GM19099 (cell line): ENCODE results near the gene TMEM54.

Source experiments
- POLR2A ChIP-seq: IDR thresholded peaks from 3 replicates; pipeline ENCODE4 v1.6.1; 2011; ENCODE audit warnings: low read depth; ENCODE audit not compliant: insufficient read length; ENCODE audit errors: extremely low read depth

Gene TMEM54

DNA sequence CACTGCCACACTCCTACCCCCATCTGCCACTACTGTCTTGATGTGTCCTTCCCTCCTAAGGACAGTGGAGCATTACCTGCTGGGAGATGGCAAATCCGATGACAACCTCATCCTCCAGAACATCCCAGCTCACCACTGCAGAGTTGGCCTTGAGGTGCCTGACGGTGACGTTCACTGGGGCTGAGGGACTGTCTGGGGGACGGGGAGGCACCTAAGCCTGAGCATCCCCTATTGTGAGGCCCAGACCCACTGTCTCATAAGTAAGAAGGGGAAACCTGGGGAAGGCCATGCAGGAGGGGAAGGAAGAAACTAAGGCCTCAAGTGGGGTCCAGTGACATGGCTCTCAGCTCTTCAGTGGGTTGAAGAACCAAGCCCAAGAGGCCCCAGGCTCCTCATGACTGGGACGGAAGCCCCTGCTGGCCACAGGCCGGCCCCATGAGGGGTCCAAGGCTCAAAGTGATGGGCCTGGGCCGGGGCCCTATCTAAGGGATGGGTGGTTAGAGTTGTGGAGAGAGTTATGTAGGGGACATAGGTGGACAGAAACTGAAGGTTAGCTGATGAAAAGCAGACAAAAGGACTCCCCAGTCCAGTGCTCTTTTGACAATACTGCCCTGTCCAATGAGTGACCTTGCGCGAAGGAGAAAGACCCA lies 32.3 kb downstream of the TMEM54 start:
- TF ChIP-seq POLR2A = no peak

DNA sequence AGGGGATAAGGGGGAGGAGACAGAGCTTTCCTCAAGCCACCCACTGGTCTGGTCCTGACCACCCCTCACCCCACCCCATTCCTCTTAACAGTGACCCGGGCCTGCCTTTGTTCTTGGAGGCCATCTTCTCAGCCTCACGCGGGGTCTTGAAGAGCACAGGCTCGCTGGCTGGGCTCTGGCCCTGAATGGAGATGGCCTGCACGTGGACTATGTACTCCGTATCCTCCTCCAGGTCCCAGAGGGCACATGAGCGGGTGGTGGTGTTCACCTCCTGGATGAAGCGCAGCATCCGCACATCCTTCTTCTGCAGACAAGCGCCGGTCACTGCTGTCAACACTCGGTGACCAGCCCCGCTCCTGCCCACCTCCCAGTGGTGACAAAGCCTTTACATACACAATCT lies 33.1 kb downstream of the TMEM54 start:
- TF ChIP-seq POLR2A = no peak

DNA sequence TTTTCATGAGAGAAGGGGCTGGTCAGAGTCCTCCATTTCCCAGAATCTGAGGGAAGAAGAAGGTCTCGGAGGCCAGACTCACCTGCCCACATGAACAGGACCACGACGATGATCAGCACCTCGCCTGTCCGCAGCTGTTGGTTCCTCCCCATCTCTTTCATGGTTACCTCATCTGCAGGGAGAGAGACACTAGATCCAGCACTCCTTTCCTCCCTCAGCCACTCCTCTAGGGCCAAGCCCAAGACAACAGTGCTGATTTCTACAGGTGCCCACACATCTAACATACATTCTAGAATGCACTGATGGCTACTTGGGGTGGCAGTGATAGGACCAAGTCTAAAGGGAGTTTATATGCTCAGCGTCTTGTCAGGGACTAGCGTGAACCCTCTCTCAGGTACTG lies 33.5 kb downstream of the TMEM54 start:
- TF ChIP-seq POLR2A = no peak

DNA sequence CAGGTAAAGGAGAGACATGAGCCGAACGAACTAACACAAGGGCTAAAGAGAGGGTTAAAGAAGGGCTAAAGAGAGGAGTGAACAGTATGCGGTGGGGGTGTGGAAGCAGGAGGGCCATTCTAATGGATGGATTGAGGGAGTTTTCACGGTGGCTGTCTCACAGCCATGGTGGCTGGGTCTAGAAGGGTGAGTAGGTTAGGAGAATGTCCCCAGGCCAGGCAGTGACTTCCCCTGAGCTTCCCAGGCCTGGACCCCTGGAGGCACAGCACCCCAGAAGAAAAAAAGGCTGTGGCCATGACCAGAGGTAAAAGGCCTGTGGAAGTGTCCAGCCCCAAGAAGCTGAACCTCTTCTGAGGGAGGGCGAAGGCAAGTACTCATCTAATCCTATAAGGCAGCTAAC lies 34.0 kb downstream of the TMEM54 start:
- TF ChIP-seq POLR2A = no peak

DNA sequence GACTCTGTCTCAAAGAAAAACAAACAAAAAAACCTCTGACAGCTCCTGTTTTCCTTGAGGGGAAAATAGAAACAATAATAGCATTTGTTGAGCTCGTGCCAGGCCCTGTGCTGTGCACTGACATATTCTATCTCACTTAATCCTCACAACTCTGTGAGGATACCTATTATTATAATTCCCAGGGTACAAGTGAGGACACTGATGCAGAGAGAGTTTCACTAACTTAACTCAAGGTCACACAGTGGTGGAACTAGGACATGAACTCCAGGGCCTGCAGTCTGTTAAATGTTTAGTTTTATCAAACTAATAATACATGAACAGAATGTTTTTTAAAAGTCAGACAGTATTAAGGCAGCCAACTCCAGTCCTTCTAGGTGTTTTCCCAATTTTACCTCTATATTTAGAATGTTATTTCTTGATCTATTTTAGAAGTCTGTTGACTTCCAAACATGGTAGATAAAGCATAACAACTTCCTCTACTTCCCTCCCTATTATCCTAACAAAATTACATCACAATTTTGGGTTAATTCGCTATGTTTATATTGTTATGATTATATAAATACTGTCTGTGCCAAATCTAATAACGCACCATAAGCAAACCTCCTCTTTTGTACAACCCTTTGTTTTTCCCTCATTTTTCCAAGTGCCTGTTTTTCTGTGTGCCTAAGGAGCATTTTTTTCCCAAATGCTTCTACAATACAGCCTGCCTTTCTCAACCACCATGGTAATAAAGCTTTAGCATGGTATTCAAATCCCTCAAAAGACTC lies 35.4 kb downstream of the TMEM54 start:
- no peak for TF ChIP-seq POLR2A

DNA sequence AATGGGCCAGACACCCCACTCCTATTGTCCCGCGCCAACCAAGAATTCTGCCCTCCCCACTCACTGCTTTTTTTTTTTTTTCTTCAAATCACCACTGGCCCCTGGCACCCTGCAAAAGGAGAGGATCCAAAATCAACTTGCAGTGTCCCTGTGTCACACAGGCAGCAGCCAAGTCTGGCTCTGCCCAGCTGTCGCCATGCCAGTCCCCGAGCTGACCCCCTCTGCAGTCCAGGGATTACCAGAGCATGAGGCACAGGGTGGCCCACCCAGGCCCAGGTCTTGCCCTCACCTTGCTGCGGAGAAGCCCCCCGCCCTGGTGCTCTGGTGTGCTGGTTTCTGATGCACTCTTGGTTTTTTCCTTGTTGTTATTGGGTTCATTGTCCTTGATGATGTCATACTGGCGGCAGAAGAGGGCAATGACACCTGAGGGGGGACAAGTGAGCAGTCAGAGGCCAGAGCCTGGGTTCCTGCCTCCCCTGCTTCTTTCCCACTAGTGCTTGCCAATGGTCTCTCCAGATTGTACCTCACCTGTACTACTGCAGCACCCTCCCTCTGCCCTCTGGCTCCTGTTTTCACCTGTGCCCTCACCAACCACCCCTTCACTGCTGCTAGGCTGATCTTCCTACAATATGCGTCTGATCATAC lies 36.7 kb downstream of the TMEM54 start:
- TF ChIP-seq POLR2A = no peak

DNA sequence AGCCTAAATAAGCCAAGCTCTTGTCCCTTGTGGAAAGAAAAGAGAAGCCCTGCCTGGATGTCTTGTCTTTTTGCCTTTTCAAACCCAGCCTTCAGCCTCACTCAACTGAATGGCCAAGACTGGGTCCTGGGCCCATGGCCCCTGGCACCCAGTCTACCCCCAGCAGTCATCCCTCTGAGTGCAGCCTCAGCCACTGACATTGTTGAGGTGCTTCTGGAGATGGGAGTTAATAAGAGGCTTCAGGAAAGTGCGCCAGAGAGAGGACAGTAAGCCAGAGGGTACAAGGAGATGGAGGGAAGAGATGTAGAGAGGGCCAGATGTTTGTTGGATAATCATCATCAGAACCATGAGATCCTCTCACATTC lies 37.3 kb downstream of the TMEM54 start:
- TF ChIP-seq POLR2A = no peak

DNA sequence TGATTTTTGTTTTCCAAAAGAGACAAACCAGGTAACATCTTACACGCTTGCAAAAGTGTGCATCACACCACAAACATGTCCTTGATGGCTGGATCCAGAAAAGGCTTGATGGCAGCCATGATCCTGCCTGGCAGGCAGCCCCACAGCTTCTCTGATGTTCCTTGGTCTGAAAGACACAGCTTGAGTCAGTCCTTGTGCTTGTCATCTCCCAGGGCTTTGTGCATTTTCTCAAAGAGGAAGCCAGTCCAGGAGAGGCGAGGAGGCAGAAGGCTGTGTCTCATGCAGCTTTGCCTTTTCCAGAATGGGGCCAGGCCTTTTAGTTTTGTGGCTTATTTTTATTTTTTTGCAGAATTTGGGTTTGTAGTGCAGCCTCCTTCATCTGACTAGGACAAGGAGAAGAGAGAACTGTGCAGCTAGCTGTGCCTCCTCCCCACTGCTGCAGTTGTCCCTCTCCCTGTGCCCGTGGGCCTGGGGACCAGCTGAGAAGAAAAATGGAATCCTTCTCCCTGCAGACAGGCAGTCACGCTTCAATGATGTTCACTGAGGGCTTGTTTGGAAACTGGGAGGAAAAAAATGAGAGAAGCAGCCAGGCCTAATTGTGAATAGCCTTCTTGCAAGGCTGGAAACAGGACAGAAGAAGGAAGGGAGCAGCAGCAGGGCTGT lies 37.8 kb downstream of the TMEM54 start:
- TF ChIP-seq POLR2A = no peak

DNA sequence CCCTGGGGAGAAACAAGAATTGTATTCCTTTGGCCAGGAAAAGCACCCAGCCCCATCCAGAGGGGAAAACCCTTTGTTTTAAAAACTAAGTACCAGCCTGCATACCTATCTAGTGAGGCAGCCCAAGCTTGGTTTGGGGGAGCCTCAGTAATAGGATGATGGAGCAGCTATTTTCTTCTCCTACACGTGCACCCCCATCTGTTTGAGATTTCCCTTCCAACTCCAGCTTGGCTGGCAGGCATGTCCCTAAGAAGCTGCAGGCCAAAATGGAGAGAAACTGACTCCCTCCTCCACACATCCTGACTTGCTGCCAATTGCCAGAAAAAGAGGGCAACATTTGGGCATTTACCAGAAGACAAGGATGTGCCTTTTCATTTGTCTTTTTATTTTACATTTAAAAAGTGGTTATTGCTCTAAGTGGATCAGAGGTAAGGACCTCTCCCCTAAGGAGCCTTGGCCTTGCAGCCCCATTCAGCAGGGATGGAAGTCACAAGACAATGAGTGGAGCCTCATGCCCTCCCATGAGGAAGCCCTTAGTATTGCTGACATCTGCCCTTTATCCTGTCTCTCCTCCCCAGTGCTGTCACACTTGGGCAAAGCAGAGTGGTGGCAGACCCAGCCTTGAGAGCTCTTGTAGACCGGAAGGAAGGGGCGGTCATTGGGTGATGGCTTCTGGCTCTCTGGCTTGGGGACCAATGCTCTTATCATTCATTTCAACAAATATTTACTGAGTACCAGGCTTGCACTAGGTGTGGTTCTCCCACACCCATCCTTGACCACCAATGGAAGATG lies 39.1 kb downstream of the TMEM54 start:
- TF ChIP-seq POLR2A = no peak

DNA sequence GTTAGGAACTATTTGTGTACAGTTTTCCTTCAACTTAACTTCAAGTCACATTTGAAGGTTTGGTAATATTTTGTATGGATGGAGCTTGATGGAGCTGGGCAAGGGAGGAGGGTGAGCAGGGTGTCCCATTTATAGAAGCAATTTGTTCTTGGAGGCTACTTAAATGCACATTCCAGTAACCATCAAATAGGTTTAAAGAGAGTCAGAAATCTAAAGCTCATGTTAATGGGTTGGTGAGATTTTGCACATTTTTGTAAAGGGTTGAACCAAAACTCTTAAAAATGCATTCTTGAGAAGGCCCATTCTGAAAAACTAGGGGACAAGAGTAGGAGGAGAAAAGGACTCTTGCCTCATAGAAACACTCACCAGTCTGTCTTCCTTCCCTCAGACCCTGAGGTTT lies 40.6 kb downstream of the TMEM54 start:
- TF ChIP-seq POLR2A = no peak

DNA sequence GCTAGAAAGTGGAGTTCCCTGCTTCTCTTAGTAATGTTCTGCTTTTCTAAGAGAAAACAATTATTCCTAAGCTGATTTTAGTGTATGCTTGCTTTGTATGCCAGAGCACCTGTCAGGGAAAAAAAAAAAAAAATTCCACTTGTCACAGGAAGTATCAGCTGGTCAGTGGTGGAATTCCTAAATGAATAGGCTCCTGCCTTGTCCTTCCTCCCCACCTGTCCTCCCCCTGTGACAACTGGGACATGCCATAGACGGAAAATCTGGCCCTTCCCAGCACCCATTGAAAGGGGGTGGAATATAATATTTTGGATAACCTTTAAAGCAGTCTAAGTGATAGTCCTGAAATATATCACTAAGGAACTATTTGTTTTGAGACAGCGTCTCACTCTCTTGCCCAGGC lies 41.3 kb downstream of the TMEM54 start:
- TF ChIP-seq POLR2A = no peak

DNA sequence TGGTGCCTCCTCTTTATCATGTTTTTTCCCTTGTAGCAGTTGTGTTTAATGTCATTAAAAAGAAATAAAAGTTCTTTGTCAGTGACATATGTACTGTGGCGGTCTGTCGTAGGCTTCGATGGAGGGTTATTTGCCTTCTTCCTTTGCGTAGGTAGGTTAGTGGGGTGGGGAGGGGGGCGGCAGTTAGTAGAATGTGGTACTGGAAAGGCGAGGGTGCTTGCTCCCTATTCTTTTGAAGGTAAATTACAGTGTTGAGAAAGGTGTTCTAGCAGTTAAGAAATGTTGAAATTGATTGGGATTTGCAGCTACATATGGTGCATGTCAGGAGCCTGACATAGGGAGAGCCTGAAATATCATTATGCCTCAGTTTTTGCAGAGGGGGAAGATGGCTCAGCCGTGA lies 42.4 kb downstream of the TMEM54 start:
- TF ChIP-seq POLR2A = no peak

DNA sequence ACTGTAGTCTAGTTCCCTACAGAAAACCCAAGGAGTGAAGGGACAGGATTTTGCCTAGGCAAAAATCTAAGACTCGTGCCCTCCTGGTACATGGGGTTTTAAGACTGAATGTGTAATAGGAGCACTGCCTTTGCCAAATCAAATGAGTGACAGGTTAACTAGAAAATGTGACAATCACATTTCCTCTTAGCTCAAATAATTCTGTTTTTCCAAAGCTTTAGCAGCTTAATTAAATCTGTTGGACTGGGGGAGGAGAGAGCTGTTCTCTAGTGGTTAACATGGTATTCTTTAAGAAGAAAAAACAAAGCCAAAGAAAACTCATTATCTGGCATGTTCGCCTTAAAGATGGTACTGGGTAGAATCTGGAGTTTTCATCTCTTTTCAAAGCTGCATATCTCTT lies 43.1 kb downstream of the TMEM54 start:
- no peak for TF ChIP-seq POLR2A

DNA sequence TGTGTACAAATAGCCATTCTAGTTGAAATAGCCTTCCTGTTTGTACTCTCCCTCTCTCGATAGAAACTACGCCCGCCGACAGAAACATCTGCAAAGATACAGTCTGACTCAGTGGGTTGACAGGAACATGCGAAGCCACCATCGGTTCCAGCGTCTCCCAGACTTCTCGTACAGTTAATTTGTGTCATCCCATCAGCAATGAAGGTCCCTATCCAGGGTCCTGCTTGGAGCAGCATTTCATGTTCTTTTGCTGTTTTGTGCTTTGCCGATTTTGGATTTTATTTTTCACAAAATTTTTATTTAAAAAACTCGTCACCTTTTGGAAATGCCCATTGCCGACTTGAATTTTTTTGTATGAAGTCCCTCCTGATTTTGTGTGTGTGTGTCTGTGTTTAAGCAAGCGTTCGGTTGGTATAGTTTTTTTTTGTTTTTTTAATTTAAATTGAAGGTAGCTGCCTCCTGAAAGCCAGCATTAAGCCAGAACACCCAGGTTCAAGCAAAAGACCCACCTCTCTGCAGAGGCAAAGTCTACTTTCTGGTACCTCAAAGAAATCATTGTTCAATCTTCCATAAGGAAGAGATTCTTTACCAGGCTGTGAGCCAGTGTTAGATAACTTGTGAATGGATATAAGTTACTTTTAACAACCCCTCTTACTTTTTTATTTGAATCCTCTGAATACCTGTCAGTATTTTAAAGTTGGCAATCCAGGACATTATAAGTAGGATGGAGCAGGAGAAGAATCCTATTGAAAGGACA lies 45.1 kb downstream of the TMEM54 start:
- no peak for TF ChIP-seq POLR2A
